Measurements from ENCODE around the gene TRIM44. TPM values are rescaled to one million over a fixed set of nuclear protein-coding genes. Genes with fewer than 3 reads are reported as not detected.
"Not testable (repeated sequence)": the region's sequence is repeated elsewhere in the genome, so short reads cannot be mapped to it uniquely, and the experiment has no call there.

Gene TRIM44
- total and polyA plus RNA-seq, 2 donors (not counting 3 experiments of a cell fraction or from before 2014, with no cell fraction given), result 31.7 to 72.0 TPM

GRCh38 chr11:35752115-35752514 lies 89.5 kb downstream of the TRIM44 start:
- BruUV-seq (replicated peaks), result no TSS peak
- POLR2A ChIA-PET, result no interaction called here
- Histone ChIP-seq H3K9me3 (replicated peaks; ENCODE audit: control insufficient read depth, insufficient read depth, low read length) (no peaks in the 10 kb centered on the region), H3K9ac (replicated peaks; ENCODE audit: extremely low read depth, insufficient read depth, low read length) (no peak overlapping the region), H3K36me3 (ENCODE audit: control insufficient read depth in 2 of 2, extremely low read depth in 1 of 2, insufficient read depth in 2 of 2, low read length in 2 of 2) (no peaks in the 10 kb centered on the region), H4K20me1 (replicated peaks; ENCODE audit: control insufficient read depth, extremely low read depth, insufficient read depth, low read length) (no peaks in the 10 kb centered on the region), H3K79me2 (ENCODE audit: control insufficient read depth, insufficient read depth, low read length) (peaks cover 2% of the 10 kb centered on the region), H3K27me3 (ENCODE audit: control insufficient read depth in 2 of 2, insufficient read depth in 2 of 2, low read length in 2 of 2) (no peaks in the 10 kb centered on the region), H3K4me1 (ENCODE audit: control insufficient read depth, extremely low read depth, insufficient read depth, low read length) (peaks cover 22% of the 10 kb centered on the region), H3K4me3 (replicated peaks in 1 of 3; ENCODE audit: insufficient read depth in 1 of 3, low read depth in 1 of 3, low read length in 3 of 3) (no peak overlapping the region), H3K9me1 (replicated peaks; ENCODE audit: control insufficient read depth, extremely low read depth, insufficient read depth, low read length) (no peaks in the 10 kb centered on the region), H2AFZ (ENCODE audit: low read depth, low read length) (no peak overlapping the region), H3K27ac (ENCODE audit: insufficient read depth, low read depth, low read length) (peak overlapping the region; percentile 42), H3K4me2 (ENCODE audit: insufficient read depth, low read length) (peak overlapping the region; percentile 63)
- CTCF ChIA-PET, result interaction anchor here (2.6 kb wide), 1 partner anchor 70 kb away, joined by 10 read pairs; no protein-coding TSS in a partner anchor
- FAIRE-seq (no peak), DNase-seq (ENCODE audit: low read depth, low spot score) (peak; percentile 53)
- intact Hi-C loops (cut with micrococcal nuclease), result loop anchor here (1.0 to 2.0 kb wide), 2 partner anchors 17 to 44 kb away; no protein-coding TSS in a partner anchor
- TF ChIP-seq, protein P1, sequence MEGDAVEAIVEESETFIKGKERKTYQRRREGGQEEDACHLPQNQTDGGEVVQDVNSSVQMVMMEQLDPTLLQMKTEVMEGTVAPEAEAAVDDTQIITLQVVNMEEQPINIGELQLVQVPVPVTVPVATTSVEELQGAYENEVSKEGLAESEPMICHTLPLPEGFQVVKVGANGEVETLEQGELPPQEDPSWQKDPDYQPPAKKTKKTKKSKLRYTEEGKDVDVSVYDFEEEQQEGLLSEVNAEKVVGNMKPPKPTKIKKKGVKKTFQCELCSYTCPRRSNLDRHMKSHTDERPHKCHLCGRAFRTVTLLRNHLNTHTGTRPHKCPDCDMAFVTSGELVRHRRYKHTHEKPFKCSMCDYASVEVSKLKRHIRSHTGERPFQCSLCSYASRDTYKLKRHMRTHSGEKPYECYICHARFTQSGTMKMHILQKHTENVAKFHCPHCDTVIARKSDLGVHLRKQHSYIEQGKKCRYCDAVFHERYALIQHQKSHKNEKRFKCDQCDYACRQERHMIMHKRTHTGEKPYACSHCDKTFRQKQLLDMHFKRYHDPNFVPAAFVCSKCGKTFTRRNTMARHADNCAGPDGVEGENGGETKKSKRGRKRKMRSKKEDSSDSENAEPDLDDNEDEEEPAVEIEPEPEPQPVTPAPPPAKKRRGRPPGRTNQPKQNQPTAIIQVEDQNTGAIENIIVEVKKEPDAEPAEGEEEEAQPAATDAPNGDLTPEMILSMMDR (IDR thresholded peaks at IDR 0.05; ENCODE audit: extremely low read depth in 1 of 2, insufficient read depth in 1 of 2, low read depth in 1 of 2, low read length in 2 of 2), result no peak
- peak; percentile 48 for TF ChIP-seq FOS (IDR thresholded peaks at IDR 0.05; ENCODE audit: borderline replicate concordance, insufficient read depth, low read length)
- peak; percentile 10 for TF ChIP-seq JUN (IDR thresholded peaks at IDR 0.05; ENCODE audit: borderline replicate concordance, insufficient read depth, insufficient read length, low read depth)
- no peak for TF ChIP-seq MAX (IDR thresholded peaks at IDR 0.05; ENCODE audit: insufficient read depth, insufficient read length)
- peak; percentile 29 for TF ChIP-seq POLR2A (IDR thresholded peaks at IDR 0.05; ENCODE audit: low read depth, low read length)
- no peak for TF ChIP-seq POLR2AphosphoS5 (IDR thresholded peaks at IDR 0.05; ENCODE audit: insufficient read depth, low read depth, low read length)
- dilution Hi-C loops (cut with MboI; ENCODE audit: extremely low pct_ligation_motif_present, low sequenced_read_pairs), result no loop called here

DNA sequence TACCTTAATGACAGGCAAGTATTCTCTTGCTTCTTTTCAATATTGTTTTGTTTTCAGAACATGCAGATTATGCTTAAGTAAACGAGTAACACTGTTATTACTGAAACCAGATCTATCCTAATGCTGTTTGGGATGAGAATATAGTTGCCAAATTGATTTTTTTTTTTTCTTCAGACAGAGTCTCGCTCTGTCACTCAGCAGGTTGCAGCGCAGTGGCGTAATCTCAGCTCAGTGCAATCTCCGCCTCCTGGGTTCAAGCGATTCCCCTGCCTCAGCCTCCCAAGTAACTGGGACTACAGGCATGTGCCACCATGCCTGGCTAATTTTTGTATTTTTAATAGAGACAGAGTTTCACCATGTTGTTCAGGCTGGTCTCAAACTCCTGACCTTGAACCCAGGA lies 91.0 kb downstream of the TRIM44 start:
- CTCF ChIA-PET; dilution Hi-C loops (cut with MboI; ENCODE audit: extremely low pct_ligation_motif_present, low sequenced_read_pairs): not testable (repeated sequence)

DNA sequence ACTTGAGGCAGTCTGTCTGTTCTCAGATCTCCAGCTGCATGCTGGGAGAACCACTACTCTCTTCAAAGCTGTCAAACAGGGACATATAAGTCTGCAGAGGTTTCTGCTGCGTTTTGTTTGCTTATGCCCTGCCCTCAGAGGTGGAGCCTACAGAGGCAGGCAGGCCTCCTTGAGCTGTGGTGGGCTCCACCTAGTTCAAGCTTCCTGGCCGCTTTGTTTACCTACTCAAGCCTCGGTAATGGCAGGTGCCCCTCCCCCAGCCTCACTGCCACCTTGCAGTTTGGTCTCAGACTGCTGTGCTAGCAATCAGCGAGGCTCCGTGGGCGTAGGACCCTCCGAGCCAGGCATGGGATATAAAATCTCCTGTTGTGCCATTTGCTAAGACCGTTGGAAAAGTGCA lies 97.4 kb downstream of the TRIM44 start:
- FAIRE-seq; H4K20me1 ChIP-seq (replicated peaks; ENCODE audit: control insufficient read depth, extremely low read depth, insufficient read depth, low read length); dilution Hi-C loops (cut with MboI; ENCODE audit: extremely low pct_ligation_motif_present, low sequenced_read_pairs): not testable (repeated sequence)

More for the DNA sequence above, 91.0 kb downstream of the TRIM44 start:
- H3K36me3 ChIP-seq (ENCODE audit: control insufficient read depth in 2 of 2, extremely low read depth in 1 of 2, insufficient read depth in 2 of 2, low read length in 2 of 2); H3K9ac ChIP-seq (replicated peaks; ENCODE audit: extremely low read depth, insufficient read depth, low read length); H3K9me1 ChIP-seq (replicated peaks; ENCODE audit: control insufficient read depth, extremely low read depth, insufficient read depth, low read length); H3K9me3 ChIP-seq (replicated peaks; ENCODE audit: control insufficient read depth, insufficient read depth, low read length); DNase-seq (ENCODE audit: low read depth, low spot score); POLR2A ChIA-PET; H3K79me2 ChIP-seq (ENCODE audit: control insufficient read depth, insufficient read depth, low read length); H3K4me3 ChIP-seq (replicated peaks in 1 of 3; ENCODE audit: insufficient read depth in 1 of 3, low read depth in 1 of 3, low read length in 3 of 3); BruUV-seq (replicated peaks); H3K27me3 ChIP-seq (ENCODE audit: control insufficient read depth in 2 of 2, insufficient read depth in 2 of 2, low read length in 2 of 2); H3K4me2 ChIP-seq (ENCODE audit: insufficient read depth, low read length); FAIRE-seq; H4K20me1 ChIP-seq (replicated peaks; ENCODE audit: control insufficient read depth, extremely low read depth, insufficient read depth, low read length); H3K27ac ChIP-seq (ENCODE audit: insufficient read depth, low read depth, low read length); H2AFZ ChIP-seq (ENCODE audit: low read depth, low read length): not testable (repeated sequence)
- H3K4me1 ChIP-seq (ENCODE audit: control insufficient read depth, extremely low read depth, insufficient read depth, low read length), result peaks cover 22% of the 10 kb centered on the region
- intact Hi-C loops (cut with micrococcal nuclease), result loop anchor here (2.0 kb wide), 1 partner anchor 19 kb away; no protein-coding TSS in a partner anchor

More for the DNA sequence above, 97.4 kb downstream of the TRIM44 start:
- intact Hi-C loops (cut with micrococcal nuclease); H2AFZ ChIP-seq (ENCODE audit: low read depth, low read length); H3K27me3 ChIP-seq (ENCODE audit: control insufficient read depth in 2 of 2, insufficient read depth in 2 of 2, low read length in 2 of 2); H3K9me3 ChIP-seq (replicated peaks; ENCODE audit: control insufficient read depth, insufficient read depth, low read length); DNase-seq (ENCODE audit: low read depth, low spot score); H3K9me1 ChIP-seq (replicated peaks; ENCODE audit: control insufficient read depth, extremely low read depth, insufficient read depth, low read length); H3K4me2 ChIP-seq (ENCODE audit: insufficient read depth, low read length); H3K9ac ChIP-seq (replicated peaks; ENCODE audit: extremely low read depth, insufficient read depth, low read length); H3K4me1 ChIP-seq (ENCODE audit: control insufficient read depth, extremely low read depth, insufficient read depth, low read length); H3K27ac ChIP-seq (ENCODE audit: insufficient read depth, low read depth, low read length); H3K4me3 ChIP-seq (replicated peaks in 1 of 3; ENCODE audit: insufficient read depth in 1 of 3, low read depth in 1 of 3, low read length in 3 of 3); BruUV-seq (replicated peaks); H3K79me2 ChIP-seq (ENCODE audit: control insufficient read depth, insufficient read depth, low read length); H3K36me3 ChIP-seq (ENCODE audit: control insufficient read depth in 2 of 2, extremely low read depth in 1 of 2, insufficient read depth in 2 of 2, low read length in 2 of 2); POLR2A ChIA-PET: not testable (repeated sequence)
- CTCF ChIA-PET, result interaction anchor here (2.1 kb wide), 1 partner anchor 62 kb away, joined by 4 read pairs; no protein-coding TSS in a partner anchor
